Embryonic facial prominence (tissue), 1 donor: Measurements from ENCODE around the gene RALGAPB.
"Not testable (repeated sequence)": the region's sequence is repeated elsewhere in the genome, so short reads cannot be mapped to it uniquely, and the experiment has no call there.

Source experiments
- DNase-seq: peaks from one replicate; pipeline ENCODE4 v3.0.0-alpha.2; 2016; ENCODE audit errors: extremely low spot score

The RALGAPB gene

DNA sequence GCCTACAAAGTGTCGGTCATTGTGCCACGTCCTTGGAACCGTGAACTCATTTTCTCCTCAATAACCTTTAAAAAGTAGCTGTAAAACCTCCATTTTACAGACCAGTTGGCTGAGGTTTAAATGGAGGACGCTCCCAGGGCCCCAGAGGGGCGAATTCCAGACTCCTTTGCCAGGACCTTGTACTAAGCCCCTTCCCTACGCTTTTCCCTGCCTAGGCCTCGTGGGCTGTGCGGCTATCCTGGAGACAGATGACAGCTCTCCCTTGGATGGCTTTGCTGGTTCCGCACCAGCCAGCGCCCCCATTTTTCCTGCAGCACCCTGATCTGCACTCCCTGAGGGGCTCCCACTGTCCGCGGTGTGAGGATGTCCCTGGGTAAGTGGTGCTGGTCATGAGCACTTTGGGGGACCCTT is 25.4 kb upstream of the RALGAPB start:
- no peak for DNase-seq

DNA sequence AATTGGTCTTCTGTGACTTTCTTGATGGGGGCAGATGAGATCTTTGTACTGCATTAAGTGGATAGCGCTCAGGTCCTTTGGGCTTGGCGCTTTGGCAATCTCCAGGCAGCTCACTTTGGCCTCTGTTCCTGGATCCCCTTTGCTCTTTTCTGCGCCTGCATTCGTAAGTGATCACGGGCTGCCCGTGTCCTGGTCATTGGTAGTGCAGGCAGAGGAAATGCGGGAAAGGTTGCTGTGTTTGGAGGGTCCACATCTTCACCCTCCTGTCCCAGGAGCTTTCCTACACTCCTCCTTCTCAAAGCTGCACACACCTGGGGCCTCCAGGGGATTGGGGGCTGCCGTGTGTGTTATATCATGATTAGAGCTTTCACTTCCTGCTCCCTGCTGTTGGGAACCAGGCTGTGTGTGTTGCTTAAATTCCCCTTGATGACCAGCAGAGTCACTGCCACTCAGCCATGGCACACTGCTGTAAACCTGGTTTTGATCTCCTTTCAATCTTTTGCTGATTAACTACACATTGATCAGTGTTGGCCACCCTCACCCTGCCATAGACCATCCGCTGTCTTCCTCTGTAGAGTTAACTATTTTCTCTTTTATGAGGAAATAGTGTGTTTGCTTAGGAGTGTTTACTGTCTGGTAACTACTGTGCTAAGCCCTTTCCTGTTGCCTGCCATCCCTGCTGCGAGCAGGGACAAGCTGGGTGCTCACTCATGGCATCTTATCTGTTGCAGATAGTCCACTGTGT is 24.5 kb upstream of the RALGAPB start:
- DNase-seq, result no peak

- DNase-seq, result no peak
Measured at GRCh38 chr20:38449046-38449445, 23.6 kb upstream of the RALGAPB start.

DNA sequence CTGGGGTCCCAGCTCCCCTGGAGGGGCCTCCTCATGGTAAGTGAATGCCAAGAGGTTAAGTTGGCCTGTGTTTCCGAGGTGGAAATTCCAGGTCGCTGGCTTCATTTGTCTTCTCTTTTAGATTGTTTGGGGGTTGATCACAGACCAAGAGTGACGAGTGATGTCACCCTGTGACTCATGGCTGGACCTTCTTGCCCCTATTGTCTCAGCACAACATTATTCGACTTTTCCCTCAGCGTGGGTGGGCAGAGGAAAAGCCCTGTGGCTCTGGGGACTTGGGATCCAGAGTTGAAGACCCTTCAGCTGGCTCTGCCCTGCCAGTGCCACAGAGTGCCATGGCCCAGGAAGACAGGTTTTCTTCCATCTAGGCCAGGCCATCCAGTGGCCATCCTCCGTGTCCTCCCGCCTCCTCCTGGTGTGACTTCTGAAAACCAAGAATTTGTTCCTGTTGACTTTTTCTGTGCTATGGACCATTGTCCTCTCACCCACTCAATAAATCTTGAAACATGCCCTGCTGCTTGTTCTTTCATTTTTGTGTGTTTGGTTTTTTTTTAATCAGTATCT is 22.1 kb upstream of the RALGAPB start:
- DNase-seq, result no peak

GRCh38 chr20:38452880-38453624 is 19.6 kb upstream of the RALGAPB start:
- no peak for DNase-seq

GRCh38 chr20:38453941-38454340 is 18.7 kb upstream of the RALGAPB start:
- no peak for DNase-seq

DNA sequence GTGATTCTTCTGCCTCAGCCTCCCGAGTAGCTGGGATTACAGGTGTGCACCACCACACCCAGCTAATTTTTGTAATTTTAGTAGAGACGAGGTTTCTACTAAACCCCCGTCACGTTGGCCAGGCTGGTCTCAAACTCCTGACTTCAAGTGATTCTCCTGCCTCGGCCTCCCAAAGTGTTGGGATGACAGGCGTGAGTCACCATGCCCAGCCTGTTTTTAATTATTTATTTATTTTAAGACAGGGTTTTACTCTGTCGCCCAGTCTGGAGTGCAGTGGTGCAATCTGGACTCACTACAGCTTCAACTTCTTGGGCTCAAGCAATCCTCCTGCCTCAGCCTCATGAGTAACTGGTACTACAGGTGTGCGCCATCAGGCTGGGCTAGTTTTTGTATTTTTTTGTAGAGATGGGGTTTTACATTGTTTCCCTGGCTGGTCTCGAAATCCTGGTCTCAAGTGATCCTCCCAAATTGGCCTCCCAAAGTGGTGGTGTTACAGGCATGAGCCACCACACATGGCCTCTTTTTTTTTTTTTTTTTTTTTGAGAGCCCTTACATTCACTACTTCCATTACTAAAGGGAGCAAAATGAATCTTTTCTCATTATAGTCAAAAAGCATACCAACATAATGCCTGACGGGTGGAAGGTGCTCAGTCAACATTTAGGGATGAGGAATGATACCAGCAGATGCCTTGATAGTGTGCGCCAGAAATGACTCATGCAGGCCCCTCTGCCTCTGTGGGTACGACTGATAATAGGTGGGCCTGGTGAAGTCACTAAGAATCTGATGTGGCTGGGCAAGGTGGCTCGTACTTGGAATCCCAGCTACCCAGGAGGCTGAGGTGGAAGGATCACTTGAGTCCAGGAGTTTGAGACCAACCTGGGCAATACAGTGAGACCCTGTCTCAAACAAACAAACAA is 17.8 kb upstream of the RALGAPB start:
- no peak for DNase-seq

- DNase-seq, result no peak
Measured at GRCh38 chr20:38458314-38458713, 14.3 kb upstream of the RALGAPB start.

DNA sequence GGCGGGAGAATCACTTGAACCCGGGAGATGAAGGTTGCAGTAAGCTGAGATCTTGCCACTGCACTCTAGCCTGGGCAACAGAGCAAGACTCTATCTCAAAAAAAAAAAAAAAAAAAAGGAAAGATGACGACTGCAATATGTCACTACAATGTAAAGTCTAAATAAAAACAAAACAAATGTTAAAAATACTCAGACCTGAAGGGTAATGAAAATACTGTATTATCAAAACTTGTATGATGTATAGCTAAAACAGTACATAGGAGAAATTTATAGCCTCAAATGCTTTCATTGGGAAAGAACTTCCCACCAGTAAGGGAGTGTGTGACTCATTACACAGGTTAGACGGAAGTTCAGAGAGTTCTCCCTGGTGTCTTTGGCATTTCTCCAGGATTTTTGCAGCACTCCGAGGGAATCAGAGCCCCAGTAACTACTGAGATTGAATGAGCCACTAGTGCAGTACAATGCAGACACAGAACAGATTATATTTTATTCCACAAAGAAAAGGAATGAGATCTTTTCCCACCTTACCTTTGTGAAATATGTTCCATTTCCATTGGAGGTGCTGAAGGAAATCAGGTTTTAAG is 12.5 kb upstream of the RALGAPB start:
- DNase-seq, result no peak

DNA sequence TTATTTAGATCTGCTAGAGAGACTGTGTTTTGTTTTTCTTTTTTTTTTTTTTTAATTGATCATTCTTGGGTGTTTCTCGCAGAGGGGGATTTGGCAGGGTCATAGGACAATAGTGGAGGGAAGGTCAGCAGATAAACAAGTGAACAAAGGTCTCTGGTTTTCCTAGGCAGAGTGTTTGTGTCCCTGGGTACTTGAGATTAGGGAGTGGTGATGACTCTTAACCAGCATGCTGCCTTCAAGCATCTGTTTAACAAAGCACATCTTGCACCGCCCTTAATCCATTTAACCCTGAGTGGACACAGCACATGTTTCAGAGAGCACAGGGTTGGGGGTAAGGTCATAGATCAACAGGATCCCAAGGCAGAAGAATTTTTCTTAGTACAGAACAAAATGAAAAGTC is 12.0 kb upstream of the RALGAPB start:
- DNase-seq, result not testable (repeated sequence)

GRCh38 chr20:38461167-38461566 is 11.5 kb upstream of the RALGAPB start:
- DNase-seq, result not testable (repeated sequence)

GRCh38 chr20:38461569-38461968 is 11.1 kb upstream of the RALGAPB start:
- not testable (repeated sequence) for DNase-seq

DNA sequence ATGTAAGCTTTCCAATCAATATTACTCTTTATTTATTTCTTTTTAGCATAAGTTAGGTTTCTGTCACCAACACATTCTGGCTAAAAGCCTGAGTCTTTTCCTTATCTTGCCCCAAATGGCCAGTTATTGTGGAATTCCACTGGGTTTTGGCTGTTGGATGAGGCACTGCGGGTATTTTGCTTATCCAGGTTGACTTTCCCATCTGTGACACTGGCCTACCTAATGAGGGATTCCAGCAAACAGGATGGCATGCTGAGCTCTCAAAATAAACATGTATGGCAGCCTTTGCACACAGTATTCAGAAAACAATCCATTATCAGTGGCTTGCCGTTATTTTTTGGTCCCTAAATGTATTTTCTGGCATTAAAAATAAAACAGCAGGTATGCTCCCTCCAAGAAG is 6.5 kb upstream of the RALGAPB start:
- DNase-seq, result no peak

- no peak for DNase-seq
Measured at GRCh38 chr20:38466983-38467382, 5.7 kb upstream of the RALGAPB start.

GRCh38 chr20:38471245-38471644 is 1.4 kb upstream of the RALGAPB start:
- no peak for DNase-seq

- DNase-seq, result no peak
Measured at GRCh38 chr20:38471987-38472512, 593 bp upstream of the RALGAPB start.

GRCh38 chr20:38473367-38473795 is 738 bp downstream of the RALGAPB start:
- no peak for DNase-seq

DNA sequence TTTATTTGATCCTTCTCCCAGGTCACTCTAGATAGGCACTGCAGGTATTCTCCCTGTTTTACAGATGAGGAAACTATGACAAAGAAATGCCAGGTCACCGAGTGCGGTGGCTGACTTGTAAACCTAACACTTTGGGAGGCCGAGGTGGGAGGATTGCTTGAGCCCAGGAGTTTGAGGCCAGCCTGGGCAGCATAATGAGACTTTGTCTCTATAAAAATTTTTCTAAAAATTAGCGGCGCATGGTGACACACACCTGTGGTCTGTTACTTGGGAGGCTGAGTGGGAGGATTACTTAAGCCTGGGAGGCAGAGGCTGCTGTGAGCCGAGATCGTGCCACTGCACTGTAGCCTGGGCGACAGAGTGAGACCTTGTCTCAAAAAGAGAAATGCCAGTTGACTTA is 5.1 kb downstream of the RALGAPB start:
- DNase-seq, result no peak

DNA sequence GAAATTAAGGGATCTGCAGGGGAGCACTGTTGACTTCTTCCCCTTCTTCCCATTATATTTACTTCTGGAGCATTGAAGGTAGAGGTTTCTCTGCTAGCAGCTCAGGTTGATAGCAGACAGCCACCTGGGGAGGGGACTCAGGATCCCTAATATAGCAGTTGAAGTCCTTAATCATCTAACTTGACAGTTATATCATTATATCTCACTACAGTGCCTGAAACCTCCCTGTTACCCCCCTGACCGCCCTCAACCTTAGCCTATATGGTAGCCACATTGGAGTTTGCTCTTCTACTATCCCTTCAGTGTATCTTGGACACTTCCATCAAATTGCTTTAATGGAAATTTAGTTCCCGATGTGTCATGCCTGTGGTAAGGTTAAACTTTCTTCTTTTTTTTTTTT is 7.0 kb downstream of the RALGAPB start:
- no peak for DNase-seq

- no peak for DNase-seq
Measured at GRCh38 chr20:38485041-38485440, 12.4 kb downstream of the RALGAPB start.

DNA sequence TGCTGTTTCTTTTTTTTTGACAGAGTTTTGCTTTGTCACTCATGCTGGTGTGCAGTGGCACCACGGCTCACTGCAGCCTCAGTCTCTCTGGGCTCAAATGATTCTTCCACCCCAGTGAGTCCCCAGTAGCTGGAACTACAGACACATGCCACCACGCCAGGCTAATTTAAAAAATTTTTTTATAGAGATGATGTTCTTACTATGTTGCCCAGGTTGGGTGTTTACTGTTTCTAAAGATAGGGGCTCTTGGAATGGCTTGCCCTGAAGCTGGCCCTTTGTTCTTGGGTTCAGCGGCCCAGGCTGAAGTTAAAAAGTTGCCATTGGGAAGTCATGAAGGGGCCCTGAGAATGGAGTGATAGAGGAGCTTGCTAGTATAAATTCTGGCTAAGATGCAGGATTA is 16.5 kb downstream of the RALGAPB start:
- DNase-seq, result no peak
